Uterus (tissue), 2 donors: ENCODE measurements around the gene KIRREL3.

Experiments used
- CTCF ChIP-seq, 4 experiments: fragments of 200-600 bp in 2 of 4; fragments of 450-650 bp in 2 of 4; sonication (generic) in 2 of 4; IDR thresholded peaks; one replicate each; pipeline ENCODE4 v1.5.1; 2016 to 2019; ENCODE audit warnings: antibody characterized with exemption in 4 of 4, mild to moderate bottlenecking in 2 of 4, moderate library complexity in 1 of 4
- POLR2A ChIP-seq, 2 donors: fragments of 450-650 bp; IDR thresholded peaks; one replicate each; pipeline ENCODE4 v1.6.1; 2016; ENCODE audit warnings: antibody characterized with exemption in 2 of 2, mild to moderate bottlenecking in 1 of 2, moderate library complexity in 1 of 2

GRCh38 chr11:126466236-126467045 lies 534.1 kb downstream of the KIRREL3 start:
- TF ChIP-seq CTCF (IDR thresholded peaks at IDR 0.05) (no peak), POLR2A (IDR thresholded peaks at IDR 0.05) (no peak)
